IMR-90 (cell line): Measurements from ENCODE around the gene RAPGEF5. TPM values are rescaled to one million over a fixed set of nuclear protein-coding genes. Genes with fewer than 3 reads are reported as not detected.

Experiments
- ATAC-seq: fragments of 200-7000 bp; cut with Tn5 transposase; 2 replicates; pipeline ENCODE4 v1.9.1; 2020; ENCODE audit warnings: low read depth, mild to moderate bottlenecking, moderate library complexity
- BruUV-seq: library from RNA; stranded (reverse); fragments of 400-500 nt; replicated peaks from 2 replicates; lab custom pipeline; 2021; lab: Mats Ljungman, UMichigan
- CTCF ChIA-PET: fragments of 300-600 bp; formaldehyde crosslinking; extraction: SDS; loops from one replicate; lab custom pipeline; 2021; ENCODE audit warnings: antibody characterized with exemption; lab: Yijun Ruan, JAX
- POLR2A ChIA-PET: fragments of 300-600 bp; sonication (Branson Sonifier 250); formaldehyde crosslinking; loops from one replicate; lab custom pipeline; 2022; ENCODE audit warnings: antibody characterized with exemption; ENCODE audit not compliant: unreplicated experiment; lab: Charles Lee
- DNase-seq: peaks from one replicate; pipeline ENCODE4 v3.0.0; 2013
- H2AFZ ChIP-seq: replicated peaks from 2 replicates; pipeline ENCODE3; 2013; ENCODE audit warnings: low read length, mild to moderate bottlenecking; ENCODE audit not compliant: poor library complexity
- H2AK5ac ChIP-seq: 2 replicates; pipeline ENCODE4 v1.6.1; 2013; ENCODE audit warnings: low read depth, low read length, inconsistent platforms
- H2AK9ac ChIP-seq: replicated peaks from 2 replicates; pipeline ENCODE3; 2013; ENCODE audit warnings: mild to moderate bottlenecking, low read depth, low read length, moderate library complexity; ENCODE audit not compliant: poor library complexity
- H2BK120ac ChIP-seq: 2 replicates; pipeline ENCODE4 v1.6.1; 2013; ENCODE audit warnings: low read depth, low read length, inconsistent platforms
- H2BK15ac ChIP-seq: 3 replicates; pipeline ENCODE4 v1.6.1; 2013; ENCODE audit warnings: low read depth, low read length, inconsistent platforms
- H2BK20ac ChIP-seq: 2 replicates; pipeline ENCODE4 v1.6.1; 2013; ENCODE audit warnings: low read depth, mild to moderate bottlenecking, inconsistent platforms, low read length, moderate library complexity
- H2BK5ac ChIP-seq: 2 replicates; pipeline ENCODE4 v1.6.1; 2013; ENCODE audit warnings: mild to moderate bottlenecking, low read depth, low read length, inconsistent platforms; ENCODE audit not compliant: poor library complexity, severe bottlenecking
- H3K14ac ChIP-seq: replicated peaks from 2 replicates; pipeline ENCODE4 v1.6.1; 2013; ENCODE audit warnings: low read depth, low read length, inconsistent platforms
- H3K18ac ChIP-seq: 2 replicates; pipeline ENCODE4 v1.6.1; 2013; ENCODE audit warnings: low read depth, low read length, control low read depth
- H3K23ac ChIP-seq: 2 replicates; pipeline ENCODE4 v1.6.1; 2013; ENCODE audit warnings: low read depth, low read length, inconsistent platforms
- H3K27ac ChIP-seq: 2 replicates; pipeline ENCODE4 v1.5.1; 2013; ENCODE audit warnings: mild to moderate bottlenecking, control low read depth, low read length; ENCODE audit not compliant: insufficient read depth
- H3K27me3 ChIP-seq: 2 replicates; pipeline ENCODE4 v1.6.1; 2013; ENCODE audit warnings: low read length; ENCODE audit not compliant: control insufficient read depth, insufficient read depth
- H3K36me3 ChIP-seq: 2 replicates; pipeline ENCODE4 v1.6.1; 2013; ENCODE audit warnings: low read length, mixed read lengths; ENCODE audit not compliant: control insufficient read depth, insufficient read depth
- H3K4ac ChIP-seq: 2 replicates; pipeline ENCODE4 v1.6.1; 2013; ENCODE audit warnings: low read depth, low read length, inconsistent platforms
- H3K4me1 ChIP-seq: 2 replicates; pipeline ENCODE4 v1.6.1; 2013; ENCODE audit warnings: low read length, mixed read lengths; ENCODE audit not compliant: control insufficient read depth, insufficient read depth
- H3K4me2 ChIP-seq: 2 replicates; pipeline ENCODE4 v1.6.1; 2013; ENCODE audit warnings: low read depth, mild to moderate bottlenecking, control low read depth, low read length, moderate library complexity
- H3K4me3 ChIP-seq: 2 replicates; pipeline ENCODE4 v1.5.1; 2013; ENCODE audit warnings: low read depth, mild to moderate bottlenecking, control low read depth, low read length, moderate library complexity; ENCODE audit not compliant: insufficient read depth
- H3K56ac ChIP-seq: 2 replicates; pipeline ENCODE4 v1.6.1; 2013; ENCODE audit warnings: low read length, inconsistent platforms; ENCODE audit not compliant: insufficient read depth; ENCODE audit errors: extremely low read depth
- H3K79me1 ChIP-seq, 2 experiments: 2 replicates each; pipeline ENCODE4 v1.6.1; 2013; ENCODE audit warnings: low read length in 2 of 2, inconsistent platforms in 1 of 2, low read depth in 1 of 2
- H3K9ac ChIP-seq: 2 replicates; pipeline ENCODE4 v1.6.1; 2013; ENCODE audit warnings: low read depth, low read length, control low read depth
- H3K9me1 ChIP-seq: 2 replicates; pipeline ENCODE4 v1.6.1; 2013; ENCODE audit warnings: low read length, inconsistent platforms; ENCODE audit not compliant: insufficient read depth
- H3K9me3 ChIP-seq: 2 replicates; pipeline ENCODE4 v1.6.1; 2013; ENCODE audit warnings: low read length; ENCODE audit not compliant: control insufficient read depth, insufficient read depth
- H4K20me1 ChIP-seq: 2 replicates; pipeline ENCODE4 v1.6.1; 2013; ENCODE audit warnings: low read length, inconsistent platforms; ENCODE audit not compliant: insufficient read depth
- H4K5ac ChIP-seq: 2 replicates; pipeline ENCODE4 v1.6.1; 2013; ENCODE audit warnings: mild to moderate bottlenecking, low read depth, low read length, control low read depth
- H4K8ac ChIP-seq, 2 experiments: 2 replicates each; pipeline ENCODE4 v1.6.1; 2013; ENCODE audit warnings: low read depth in 2 of 2, low read length in 2 of 2, control low read depth in 1 of 2, inconsistent platforms in 1 of 2
- H4K91ac ChIP-seq: 2 replicates; pipeline ENCODE4 v1.6.1; 2013; ENCODE audit warnings: low read depth, low read length, inconsistent platforms; ENCODE audit not compliant: insufficient read depth
- POLR2A ChIP-seq: IDR thresholded peaks from 2 replicates; pipeline ENCODE4 v1.6.1; 2012; ENCODE audit warnings: mild to moderate bottlenecking, low read depth, low read length
- RFX5 ChIP-seq: IDR thresholded peaks from 2 replicates; pipeline ENCODE4 v1.8.0; 2012; ENCODE audit warnings: low read depth, mild to moderate bottlenecking, low read length, moderate library complexity
- WGBS, 2 experiments: methylation state at CpG; one replicate each; pipeline versions ENCODE4 v1.1.5 to v1.1.7; 2013; ENCODE audit warnings: missing lambda C conversion rate in 2 of 2; ENCODE audit not compliant: insufficient read length in 1 of 2; ENCODE audit errors: extremely low coverage in 2 of 2; 5-methylcytosine and 5-hydroxymethylcytosine counted together
- dilution Hi-C: fragments of 300-500 bp; cut with HindIII; formaldehyde crosslinking; loops from one replicate; pipeline ENCODE4 v1.14.3; 2018; ENCODE audit warnings: low sequenced_read_pairs; ENCODE audit not compliant: unreplicated experiment
- in situ Hi-C: fragments of 300-500 bp; cut with MboI; formaldehyde crosslinking; loops from 3 replicates; pipeline ENCODE4 v1.14.3; 2019; ENCODE audit warnings: low sequenced_read_pairs, inconsistent platforms, mixed read lengths
- intact Hi-C: fragments of 100-400 bp; cut with micrococcal nuclease; formaldehyde crosslinking; loops from 2 replicates; pipeline ENCODE4 v1.10.0; 2022
- polyA plus RNA-seq, 3 experiments: library from polyadenylated mRNA; depleted of rRNA; stranded (reverse); fragments of >200 nt; gene quantifications; 2 replicates each; pipeline ENCODE4 v1.2.3, GENCODE V29; 2012; ENCODE audit warnings: low replicate concordance in 1 of 3
- total RNA-seq: library from RNA; depleted of rRNA; stranded (reverse); fragments of >200 nt; gene quantifications from 2 replicates; pipeline ENCODE4 v1.2.3, GENCODE V29; 2012

Gene RAPGEF5
- total and polyA plus RNA-seq, 2 of the 4 experiments (the other 2 are of a cell fraction): 0.05 to 0.18 TPM

- no peak overlapping the region for H3K18ac ChIP-seq
- no peak overlapping the region for H3K4me2 ChIP-seq
- no peaks in the 10 kb centered on the region for H3K9me3 ChIP-seq
- no peak overlapping the region for H3K27ac ChIP-seq
- no peak overlapping the region for H2BK5ac ChIP-seq
- WGBS, 2 experiments: 93% methylated on average over 3 of the region's 7 CpGs; no CpG with 5 or more reads in 1 of the 2 experiments
- H2AK9ac ChIP-seq: no peak overlapping the region
- dilution Hi-C loops: loop anchor here (25.0 kb wide), 1 partner anchor 382 kb away; no protein-coding TSS in a partner anchor
- POLR2A ChIA-PET: no interaction called here
- CTCF ChIA-PET: interaction anchor here (0.6 kb wide), 1 partner anchor 56 kb away, joined by 4 read pairs; no protein-coding TSS in a partner anchor
- ATAC-seq: no peak
- H2BK120ac ChIP-seq: no peak overlapping the region
- no peak overlapping the region for H2AK5ac ChIP-seq
- no peak overlapping the region for H3K4ac ChIP-seq
- no peak overlapping the region for H4K91ac ChIP-seq
- H4K8ac ChIP-seq: no peak overlapping the region
- no peak overlapping the region for H4K5ac ChIP-seq
- H3K4me3 ChIP-seq: no peak overlapping the region
- no peak overlapping the region for H3K23ac ChIP-seq
- no TSS peak for BruUV-seq
- no peaks in the 10 kb centered on the region for H3K36me3 ChIP-seq
- DNase-seq: no peak
- TF ChIP-seq RFX5 (no peak), POLR2A (no peak)
- H3K56ac ChIP-seq: no peak overlapping the region
- H2BK20ac ChIP-seq: no peak overlapping the region
- intact Hi-C loops: no loop called here
- H2BK15ac ChIP-seq: no peak overlapping the region
- peaks cover 12% of the 10 kb centered on the region for H3K27me3 ChIP-seq
- no peaks in the 10 kb centered on the region for H4K20me1 ChIP-seq
- H2AFZ ChIP-seq: no peak overlapping the region
- H3K9me1 ChIP-seq: no peaks in the 10 kb centered on the region
- no peaks in the 10 kb centered on the region for H3K4me1 ChIP-seq
- H3K14ac ChIP-seq: no peak overlapping the region
- no peaks in the 10 kb centered on the region for H3K79me1 ChIP-seq
- in situ Hi-C loops: loop anchor here (5.0 to 25.0 kb wide), 2 partner anchors 377 to 957 kb away; no protein-coding TSS in a partner anchor
- no peak overlapping the region for H3K9ac ChIP-seq
Observed at GRCh38 chr7:22105550-22105949, 251.4 kb downstream of the RAPGEF5 start.
